ENCODE measurements around the gene PIAS4. TPM values are rescaled to one million over a fixed set of nuclear protein-coding genes. Genes with fewer than 3 reads are reported as not detected.

The PIAS4 gene
- total and polyA plus RNA-seq, 2 of the 13 experiments (the other 11 are each of a cell fraction or from before 2014, with no cell fraction given) = 9.0 to 20.1 TPM

DNA sequence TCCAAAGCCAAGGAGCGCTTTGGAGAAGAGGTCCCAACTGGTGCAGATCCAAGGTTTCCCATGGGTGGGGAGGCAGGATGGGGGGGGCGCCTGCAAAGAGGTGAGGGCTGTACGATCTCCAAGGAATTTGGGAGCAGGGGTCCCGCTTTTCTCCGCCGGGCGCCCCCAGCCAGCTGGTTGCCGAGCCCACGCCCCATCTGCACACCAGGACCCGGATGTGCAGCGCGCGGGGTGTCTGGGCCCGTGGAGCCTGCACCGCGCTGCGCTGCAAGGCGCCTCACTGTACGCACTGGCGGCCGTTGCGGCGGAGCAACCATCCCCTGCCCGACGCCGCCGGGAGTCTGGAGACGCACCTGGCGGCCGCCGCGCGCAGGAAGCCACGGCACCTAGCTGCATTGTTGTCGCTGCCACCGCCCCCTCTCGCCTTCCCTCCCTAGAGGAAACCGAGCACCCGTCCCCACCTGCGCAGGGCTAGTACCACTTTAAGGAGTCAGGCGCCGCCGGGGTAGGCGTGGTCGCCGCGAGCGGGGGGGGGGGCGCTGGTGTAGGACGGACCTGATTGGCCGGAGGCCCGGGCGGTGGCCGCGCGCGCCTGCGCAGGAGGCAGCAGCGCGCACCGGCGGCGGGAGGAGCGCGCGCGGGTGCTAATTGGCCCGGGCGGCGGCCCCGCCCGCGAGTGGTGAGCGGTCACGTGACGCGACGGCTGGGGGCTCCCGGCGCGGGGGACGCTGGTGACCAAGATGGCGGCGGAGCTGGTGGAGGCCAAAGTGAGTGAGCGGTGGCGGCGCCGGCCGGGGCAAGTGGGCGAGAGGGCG is at the start of gene PIAS4 (continued):
- TF ChIP-seq, protein P1, sequence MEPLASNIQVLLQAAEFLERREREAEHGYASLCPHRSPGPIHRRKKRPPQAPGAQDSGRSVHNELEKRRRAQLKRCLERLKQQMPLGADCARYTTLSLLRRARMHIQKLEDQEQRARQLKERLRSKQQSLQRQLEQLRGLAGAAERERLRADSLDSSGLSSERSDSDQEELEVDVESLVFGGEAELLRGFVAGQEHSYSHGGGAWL (CRISPR knock-in tag; IDR thresholded peaks at IDR 0.05) = peak; percentile 84
- no peak for TF ChIP-seq CBX2 (IDR thresholded peaks at IDR 0.05; ENCODE audit: low read depth, low read length)
- TF ChIP-seq CBX2 (CRISPR knock-in tag; IDR thresholded peaks at IDR 0.05; ENCODE audit: low read depth) = 0 out of 2 replicates have a peak, but pooled peaks have one; percentile 14
- TF ChIP-seq, protein P2, sequence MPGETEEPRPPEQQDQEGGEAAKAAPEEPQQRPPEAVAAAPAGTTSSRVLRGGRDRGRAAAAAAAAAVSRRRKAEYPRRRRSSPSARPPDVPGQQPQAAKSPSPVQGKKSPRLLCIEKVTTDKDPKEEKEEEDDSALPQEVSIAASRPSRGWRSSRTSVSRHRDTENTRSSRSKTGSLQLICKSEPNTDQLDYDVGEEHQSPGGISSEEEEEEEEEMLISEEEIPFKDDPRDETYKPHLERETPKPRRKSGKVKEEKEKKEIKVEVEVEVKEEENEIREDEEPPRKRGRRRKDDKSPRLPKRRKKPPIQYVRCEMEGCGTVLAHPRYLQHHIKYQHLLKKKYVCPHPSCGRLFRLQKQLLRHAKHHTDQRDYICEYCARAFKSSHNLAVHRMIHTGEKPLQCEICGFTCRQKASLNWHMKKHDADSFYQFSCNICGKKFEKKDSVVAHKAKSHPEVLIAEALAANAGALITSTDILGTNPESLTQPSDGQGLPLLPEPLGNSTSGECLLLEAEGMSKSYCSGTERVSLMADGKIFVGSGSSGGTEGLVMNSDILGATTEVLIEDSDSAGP (CRISPR knock-in tag; IDR thresholded peaks at IDR 0.05; ENCODE audit: borderline replicate concordance) = peak; percentile 100
- TF ChIP-seq, protein P3, sequence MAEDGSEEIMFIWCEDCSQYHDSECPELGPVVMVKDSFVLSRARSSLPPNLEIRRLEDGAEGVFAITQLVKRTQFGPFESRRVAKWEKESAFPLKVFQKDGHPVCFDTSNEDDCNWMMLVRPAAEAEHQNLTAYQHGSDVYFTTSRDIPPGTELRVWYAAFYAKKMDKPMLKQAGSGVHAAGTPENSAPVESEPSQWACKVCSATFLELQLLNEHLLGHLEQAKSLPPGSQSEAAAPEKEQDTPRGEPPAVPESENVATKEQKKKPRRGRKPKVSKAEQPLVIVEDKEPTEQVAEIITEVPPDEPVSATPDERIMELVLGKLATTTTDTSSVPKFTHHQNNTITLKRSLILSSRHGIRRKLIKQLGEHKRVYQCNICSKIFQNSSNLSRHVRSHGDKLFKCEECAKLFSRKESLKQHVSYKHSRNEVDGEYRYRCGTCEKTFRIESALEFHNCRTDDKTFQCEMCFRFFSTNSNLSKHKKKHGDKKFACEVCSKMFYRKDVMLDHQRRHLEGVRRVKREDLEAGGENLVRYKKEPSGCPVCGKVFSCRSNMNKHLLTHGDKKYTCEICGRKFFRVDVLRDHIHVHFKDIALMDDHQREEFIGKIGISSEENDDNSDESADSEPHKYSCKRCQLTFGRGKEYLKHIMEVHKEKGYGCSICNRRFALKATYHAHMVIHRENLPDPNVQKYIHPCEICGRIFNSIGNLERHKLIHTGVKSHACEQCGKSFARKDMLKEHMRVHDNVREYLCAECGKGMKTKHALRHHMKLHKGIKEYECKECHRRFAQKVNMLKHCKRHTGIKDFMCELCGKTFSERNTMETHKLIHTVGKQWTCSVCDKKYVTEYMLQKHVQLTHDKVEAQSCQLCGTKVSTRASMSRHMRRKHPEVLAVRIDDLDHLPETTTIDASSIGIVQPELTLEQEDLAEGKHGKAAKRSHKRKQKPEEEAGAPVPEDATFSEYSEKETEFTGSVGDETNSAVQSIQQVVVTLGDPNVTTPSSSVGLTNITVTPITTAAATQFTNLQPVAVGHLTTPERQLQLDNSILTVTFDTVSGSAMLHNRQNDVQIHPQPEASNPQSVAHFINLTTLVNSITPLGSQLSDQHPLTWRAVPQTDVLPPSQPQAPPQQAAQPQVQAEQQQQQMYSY (CRISPR knock-in tag; IDR thresholded peaks at IDR 0.05) = no peak
- TF ChIP-seq, protein P4, sequence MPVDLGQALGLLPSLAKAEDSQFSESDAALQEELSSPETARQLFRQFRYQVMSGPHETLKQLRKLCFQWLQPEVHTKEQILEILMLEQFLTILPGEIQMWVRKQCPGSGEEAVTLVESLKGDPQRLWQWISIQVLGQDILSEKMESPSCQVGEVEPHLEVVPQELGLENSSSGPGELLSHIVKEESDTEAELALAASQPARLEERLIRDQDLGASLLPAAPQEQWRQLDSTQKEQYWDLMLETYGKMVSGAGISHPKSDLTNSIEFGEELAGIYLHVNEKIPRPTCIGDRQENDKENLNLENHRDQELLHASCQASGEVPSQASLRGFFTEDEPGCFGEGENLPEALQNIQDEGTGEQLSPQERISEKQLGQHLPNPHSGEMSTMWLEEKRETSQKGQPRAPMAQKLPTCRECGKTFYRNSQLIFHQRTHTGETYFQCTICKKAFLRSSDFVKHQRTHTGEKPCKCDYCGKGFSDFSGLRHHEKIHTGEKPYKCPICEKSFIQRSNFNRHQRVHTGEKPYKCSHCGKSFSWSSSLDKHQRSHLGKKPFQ (CRISPR knock-in tag; IDR thresholded peaks at IDR 0.05; ENCODE audit: insufficient replicate concordance) = peak; percentile 18
- TF ChIP-seq TRIM24 (CRISPR knock-in tag; IDR thresholded peaks at IDR 0.05) = no peak
- peak; percentile 38; the same call in 1 of the 2 replicates for TF ChIP-seq ZNF607 (CRISPR knock-in tag; IDR thresholded peaks at IDR 0.05; ENCODE audit: borderline replicate concordance)
- TF ChIP-seq BORCS8-MEF2B (CRISPR knock-in tag; IDR thresholded peaks at IDR 0.05) = peak; percentile 79
- TF ChIP-seq, protein P5, sequence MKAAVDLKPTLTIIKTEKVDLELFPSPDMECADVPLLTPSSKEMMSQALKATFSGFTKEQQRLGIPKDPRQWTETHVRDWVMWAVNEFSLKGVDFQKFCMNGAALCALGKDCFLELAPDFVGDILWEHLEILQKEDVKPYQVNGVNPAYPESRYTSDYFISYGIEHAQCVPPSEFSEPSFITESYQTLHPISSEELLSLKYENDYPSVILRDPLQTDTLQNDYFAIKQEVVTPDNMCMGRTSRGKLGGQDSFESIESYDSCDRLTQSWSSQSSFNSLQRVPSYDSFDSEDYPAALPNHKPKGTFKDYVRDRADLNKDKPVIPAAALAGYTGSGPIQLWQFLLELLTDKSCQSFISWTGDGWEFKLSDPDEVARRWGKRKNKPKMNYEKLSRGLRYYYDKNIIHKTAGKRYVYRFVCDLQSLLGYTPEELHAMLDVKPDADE (CRISPR knock-in tag; IDR thresholded peaks at IDR 0.05) = peak; percentile 46; the same call in 1 of the 2 replicates
- no peak for TF ChIP-seq LCORL (IDR thresholded peaks at IDR 0.05)
- TF ChIP-seq LCORL (CRISPR knock-in tag; IDR thresholded peaks at IDR 0.05) = peak; percentile 49; the same call in 1 of the 2 replicates
- TF ChIP-seq SAP130 (CRISPR knock-in tag; IDR thresholded peaks at IDR 0.05; ENCODE audit: low read depth) = peak; percentile 91
- peak; percentile 84 for TF ChIP-seq KAT8 (CRISPR knock-in tag; IDR thresholded peaks at IDR 0.05)
- TF ChIP-seq ZNF337 (CRISPR knock-in tag; IDR thresholded peaks at IDR 0.05; ENCODE audit: borderline replicate concordance, low read depth) = no peak
- peak; percentile 89 for TF ChIP-seq ZNF563 (CRISPR knock-in tag; IDR thresholded peaks at IDR 0.05)
- TF ChIP-seq ZFP41 (CRISPR knock-in tag; IDR thresholded peaks at IDR 0.05; ENCODE audit: borderline replicate concordance) = no peak
- TF ChIP-seq SMAD9 (CRISPR knock-in tag; IDR thresholded peaks at IDR 0.05) = peak; percentile 73; the same call in 1 of the 2 replicates

Measured in HepG2 (cell line).